ENCODE measurements around the gene XRRA1.
"Not testable (repeated sequence)": the region's sequence is repeated elsewhere in the genome, so short reads cannot be mapped to it uniquely, and the experiment has no call there.

The XRRA1 gene

GRCh38 chr11:74895340-74896116 lies 53.4 kb downstream of the XRRA1 start:
- DNase-seq (ENCODE audit: low read depth): no peak

GRCh38 chr11:74893015-74893414 lies 55.9 kb downstream of the XRRA1 start:
- DNase-seq (ENCODE audit: low read depth): not testable (repeated sequence)

- DNase-seq (ENCODE audit: low read depth): no peak
These were observed 71.8 kb downstream of the XRRA1 start for GRCh38 chr11:74877132-74877531.

- DNase-seq (ENCODE audit: low read depth): no peak
These were observed 77.9 kb downstream of the XRRA1 start for GRCh38 chr11:74871037-74871436.

- no peak for DNase-seq (ENCODE audit: low read depth)
These were observed 78.4 kb downstream of the XRRA1 start for GRCh38 chr11:74870485-74870884.

- DNase-seq (ENCODE audit: low read depth): no peak
These were observed 82.3 kb downstream of the XRRA1 start for GRCh38 chr11:74866557-74866956.

GRCh38 chr11:74863410-74863809 lies 85.5 kb downstream of the XRRA1 start:
- no peak for DNase-seq (ENCODE audit: low read depth)

DNA sequence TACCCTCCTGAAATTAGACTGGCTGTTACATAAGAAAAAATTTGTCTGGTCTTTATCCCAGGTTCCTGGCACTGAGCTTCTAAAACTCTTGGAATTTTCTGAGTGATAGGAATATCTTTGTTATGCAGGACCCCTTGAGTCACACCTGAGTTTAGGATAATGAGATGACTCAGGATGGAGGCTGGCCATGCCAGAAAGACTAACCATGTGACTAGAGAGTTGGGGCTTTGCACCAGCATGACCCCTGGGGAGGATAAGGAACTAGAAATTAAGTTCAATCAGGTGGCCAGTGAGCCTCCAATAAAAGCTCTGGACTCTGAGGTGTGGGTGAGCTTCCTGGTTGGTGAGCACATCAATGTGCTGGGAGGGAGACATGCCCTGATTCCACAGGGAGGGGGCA lies 88.1 kb downstream of the XRRA1 start:
- no peak for DNase-seq (ENCODE audit: low read depth)

- DNase-seq (ENCODE audit: low read depth): no peak
These were observed 95.7 kb downstream of the XRRA1 start for GRCh38 chr11:74853223-74853622.

DNA sequence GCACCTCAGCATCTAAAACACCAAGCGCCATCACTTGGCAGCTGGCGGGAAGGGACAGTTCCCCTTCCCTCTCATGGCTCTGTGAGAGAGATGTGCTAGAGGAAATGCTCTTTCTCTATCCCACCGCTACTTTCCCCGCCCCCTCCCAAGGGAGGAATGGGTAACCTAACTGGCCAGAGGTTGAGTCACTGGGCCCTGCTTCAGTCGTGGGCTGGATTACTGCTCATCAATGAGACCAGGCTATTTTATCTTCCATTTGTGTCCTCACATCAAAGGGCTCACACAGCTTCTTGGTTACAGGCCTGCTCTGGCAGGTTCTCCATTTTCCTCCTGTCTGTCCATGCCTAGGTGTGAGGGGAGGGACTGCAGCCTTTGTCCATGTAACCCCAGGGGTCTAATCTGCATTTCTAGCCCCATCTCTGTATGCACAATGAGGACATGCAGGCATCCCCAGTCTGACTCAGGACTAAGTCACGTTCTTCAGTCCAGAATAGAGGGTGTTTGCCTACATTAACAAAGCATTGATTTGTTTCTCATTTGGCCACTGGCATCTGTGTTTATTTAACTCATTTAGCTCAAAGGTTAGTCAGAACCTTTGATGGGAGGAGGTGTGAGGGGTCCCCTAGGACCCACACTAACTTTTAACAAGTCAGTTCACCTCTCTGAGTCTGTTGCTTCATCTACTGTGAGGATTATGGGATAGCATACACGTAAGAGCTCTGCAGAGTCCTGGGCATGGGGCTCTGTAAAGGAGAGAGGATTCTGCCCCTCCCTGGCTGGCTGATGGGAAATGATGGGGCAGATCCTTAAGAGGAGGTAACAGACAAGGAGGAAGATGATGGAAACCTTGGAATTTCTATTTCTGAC lies 99.1 kb downstream of the XRRA1 start:
- DNase-seq (ENCODE audit: low read depth): peak; percentile 62

- DNase-seq (ENCODE audit: low read depth): no peak
These were observed 101.0 kb downstream of the XRRA1 start for GRCh38 chr11:74847895-74848294.

GRCh38 chr11:74847395-74847794 lies 101.5 kb downstream of the XRRA1 start:
- DNase-seq (ENCODE audit: low read depth): no peak

DNA sequence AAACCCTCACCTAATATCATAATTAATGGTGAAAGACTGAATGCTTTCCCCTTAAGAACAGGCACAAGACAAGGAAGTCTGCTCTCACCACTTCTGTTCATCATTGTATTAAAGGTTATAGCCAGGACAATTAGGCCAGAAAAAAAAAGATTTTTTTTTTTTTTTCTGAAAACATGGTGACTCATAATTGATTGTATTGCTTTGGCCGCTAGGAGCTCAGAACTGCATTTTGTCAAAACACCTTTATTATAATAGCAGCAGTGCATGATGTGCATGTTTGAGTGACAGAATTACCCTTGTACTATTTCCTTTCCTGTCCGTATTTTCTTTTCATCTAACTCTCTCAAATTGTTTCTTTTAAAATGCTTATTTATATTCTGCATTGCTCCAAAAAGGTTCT lies 102.1 kb downstream of the XRRA1 start:
- DNase-seq (ENCODE audit: low read depth): no peak

DNA sequence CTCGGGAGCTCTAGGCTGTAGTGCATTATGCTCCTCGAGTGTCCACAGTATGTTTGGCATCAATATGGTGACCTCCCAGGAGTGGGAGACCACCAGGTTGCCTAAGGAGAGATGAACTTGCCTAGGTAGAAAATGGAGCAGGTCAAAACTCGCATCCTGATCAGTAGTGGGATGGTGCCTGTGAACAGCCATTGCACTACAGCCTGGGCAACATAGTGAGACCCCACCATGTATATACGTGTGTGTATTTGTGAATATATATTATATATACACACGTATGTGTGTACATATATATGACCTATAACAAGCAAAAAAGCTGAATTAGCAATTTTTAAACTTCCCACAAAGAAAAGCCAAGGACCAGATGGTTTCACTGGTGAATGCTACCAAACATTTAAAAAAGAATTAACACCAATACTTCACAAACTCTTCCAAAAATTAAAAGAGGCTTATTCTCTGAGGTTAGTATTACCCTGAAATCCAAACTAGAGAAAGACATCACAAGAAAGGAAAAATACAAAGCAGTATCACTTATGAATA lies 102.8 kb downstream of the XRRA1 start:
- DNase-seq (ENCODE audit: low read depth): no peak

- DNase-seq (ENCODE audit: low read depth): no peak
These were observed 104.0 kb downstream of the XRRA1 start for GRCh38 chr11:74844865-74845264.

GRCh38 chr11:74844072-74844471 lies 104.8 kb downstream of the XRRA1 start:
- DNase-seq (ENCODE audit: low read depth): no peak

DNA sequence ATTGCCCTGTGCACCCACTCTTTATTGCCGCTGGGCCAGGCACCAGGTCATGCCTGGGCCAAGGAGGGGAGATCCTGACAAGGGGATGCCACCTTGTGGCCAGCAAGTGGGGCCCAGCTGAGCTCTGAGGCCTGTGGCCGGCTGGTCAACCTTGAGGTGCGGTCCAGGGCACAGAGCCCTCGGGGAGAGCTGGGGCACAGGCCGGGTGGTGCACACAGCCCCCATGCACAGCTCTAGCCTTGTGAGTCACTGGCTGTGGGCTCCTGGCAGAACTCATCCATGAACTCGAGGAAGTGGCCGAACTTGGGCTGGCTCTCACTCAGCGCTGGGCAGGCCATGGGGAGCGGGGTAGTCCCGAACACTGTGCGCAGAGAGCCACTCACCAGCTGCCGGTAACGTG lies 105.9 kb downstream of the XRRA1 start:
- DNase-seq (ENCODE audit: low read depth): no peak

GRCh38 chr11:74840486-74840885 lies 108.4 kb downstream of the XRRA1 start:
- no peak for DNase-seq (ENCODE audit: low read depth)

DNA sequence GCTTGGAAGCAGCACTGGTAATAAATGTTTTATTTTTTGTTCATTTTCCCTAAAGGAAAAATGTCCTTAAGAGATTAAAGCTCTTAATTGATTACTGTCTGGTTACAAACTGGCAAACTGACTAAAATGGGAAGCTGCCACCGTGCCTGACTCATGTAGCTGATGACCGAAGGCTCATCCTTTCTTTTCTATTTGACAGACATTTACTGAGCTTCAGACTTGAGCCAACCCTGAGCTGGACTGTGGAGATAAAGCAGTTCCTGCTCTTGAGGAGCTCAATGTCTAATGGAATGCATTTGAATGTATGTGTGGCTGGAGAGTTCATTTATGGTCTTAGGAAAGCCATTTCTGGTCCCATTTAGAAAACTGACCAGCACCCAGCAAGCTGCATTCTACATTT lies 108.9 kb downstream of the XRRA1 start:
- DNase-seq (ENCODE audit: low read depth): no peak

- DNase-seq (ENCODE audit: low read depth): no peak
These were observed 109.4 kb downstream of the XRRA1 start for GRCh38 chr11:74839446-74839845.

- no peak for DNase-seq (ENCODE audit: low read depth)
These were observed 110.7 kb downstream of the XRRA1 start for GRCh38 chr11:74838188-74838587.

DNA sequence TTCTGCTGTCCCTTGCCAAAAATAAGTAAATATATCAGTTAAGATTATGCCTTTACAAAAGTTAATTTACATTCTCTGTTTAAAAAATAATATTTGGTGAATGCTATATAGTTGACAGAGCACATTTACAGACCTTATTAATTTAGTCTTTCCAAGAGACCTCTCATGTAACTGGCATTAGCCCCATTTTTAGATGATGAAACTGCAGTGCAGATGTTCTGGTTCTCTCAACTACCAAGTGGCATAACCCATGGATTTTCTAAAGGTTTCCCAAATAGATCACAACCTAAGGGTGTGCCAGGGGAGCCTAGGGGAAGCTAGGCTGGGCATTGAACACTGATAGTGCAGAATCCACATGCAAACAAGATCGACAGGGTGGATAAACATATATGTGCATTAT lies 111.7 kb downstream of the XRRA1 start:
- no peak for DNase-seq (ENCODE audit: low read depth)

- no peak for DNase-seq (ENCODE audit: low read depth)
These were observed 122.0 kb downstream of the XRRA1 start for GRCh38 chr11:74826901-74827300.
